Pons (tissue), 1 donor: ENCODE data around the gene YOD1.
"Not testable (repeated sequence)": the region's sequence is repeated elsewhere in the genome, so short reads cannot be mapped to it uniquely, and the experiment has no call there.

ENCODE experiments used
- DNase-seq: peaks from one replicate; pipeline ENCODE4 v3.0.0-alpha.2; 2016; ENCODE audit warnings: low spot score

The YOD1 gene

DNA sequence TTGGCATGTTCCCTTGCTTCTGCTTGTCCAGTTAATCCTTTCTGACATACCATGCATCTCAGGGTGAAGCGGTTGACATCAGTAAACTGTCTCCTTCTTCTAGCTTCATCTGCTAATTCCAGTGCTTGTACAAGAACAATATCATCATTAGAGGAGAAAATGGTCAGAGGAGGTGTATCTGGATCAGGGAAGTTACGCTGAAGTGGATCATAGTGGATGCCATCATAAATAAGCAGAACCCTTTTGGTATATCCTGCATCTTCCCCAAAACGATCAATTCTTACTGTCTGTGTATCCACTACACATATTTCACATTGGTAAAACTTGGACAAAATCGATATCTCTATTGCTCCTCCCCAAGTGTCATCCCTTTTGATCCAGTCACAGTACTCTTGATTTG, 2.0 kb downstream of the YOD1 start:
- no peak for DNase-seq

DNA sequence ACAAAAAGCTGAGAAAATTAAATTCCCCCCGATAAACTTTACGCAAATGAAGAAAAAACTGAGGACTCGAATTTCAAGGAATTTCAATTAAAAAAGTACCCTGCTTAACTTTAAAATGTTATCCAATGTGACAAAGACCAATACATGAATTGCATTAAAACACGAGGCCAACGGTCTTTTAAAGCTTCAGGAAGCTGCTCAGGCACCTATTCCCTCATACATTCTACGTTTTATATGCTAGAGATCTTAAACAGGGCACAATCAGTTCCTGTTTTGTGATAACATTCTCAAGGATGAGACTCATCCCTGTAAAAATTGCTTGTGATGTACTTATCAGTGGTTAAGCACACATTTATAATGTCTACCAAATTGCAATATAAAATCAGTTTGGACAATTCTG, 3.0 kb downstream of the YOD1 start:
- no peak for DNase-seq

DNA sequence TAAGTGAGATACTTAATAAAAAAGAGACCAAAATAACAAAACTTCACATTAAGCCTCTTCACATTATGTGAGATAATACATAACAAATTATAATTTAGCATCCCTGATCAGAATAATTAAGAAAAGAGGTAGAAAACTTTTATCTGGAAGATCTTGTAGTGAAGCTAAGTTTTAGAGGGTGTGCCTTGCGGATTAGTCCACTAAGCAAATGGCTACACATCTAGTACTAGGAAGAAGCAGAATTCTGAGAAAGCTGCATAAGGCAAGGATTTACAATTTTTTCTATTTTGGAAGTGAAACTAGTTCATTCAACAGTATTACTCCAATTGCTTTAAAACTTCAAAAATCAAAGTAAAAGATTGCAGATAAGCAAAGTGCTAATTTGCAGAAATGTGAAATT, 3.5 kb downstream of the YOD1 start:
- DNase-seq = no peak

DNA sequence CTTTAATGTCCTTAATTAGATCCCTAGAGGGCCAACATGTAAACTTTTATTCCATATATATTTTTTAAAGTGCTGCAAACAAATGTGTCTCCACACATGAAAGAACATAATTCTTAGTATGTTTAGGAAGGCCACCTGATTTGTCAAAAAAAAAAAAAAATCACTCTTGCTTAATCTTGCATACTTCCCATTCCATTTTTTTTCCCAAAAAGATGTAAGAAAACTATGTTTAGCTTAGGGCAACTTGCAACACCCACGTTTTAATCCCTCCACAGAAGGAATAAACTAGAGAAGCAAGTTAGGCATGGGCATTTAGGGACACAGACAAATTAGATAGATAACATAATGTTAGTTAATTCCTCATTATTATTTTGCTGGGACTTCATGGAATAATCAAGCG, 5.6 kb downstream of the YOD1 start:
- DNase-seq = no peak

DNA sequence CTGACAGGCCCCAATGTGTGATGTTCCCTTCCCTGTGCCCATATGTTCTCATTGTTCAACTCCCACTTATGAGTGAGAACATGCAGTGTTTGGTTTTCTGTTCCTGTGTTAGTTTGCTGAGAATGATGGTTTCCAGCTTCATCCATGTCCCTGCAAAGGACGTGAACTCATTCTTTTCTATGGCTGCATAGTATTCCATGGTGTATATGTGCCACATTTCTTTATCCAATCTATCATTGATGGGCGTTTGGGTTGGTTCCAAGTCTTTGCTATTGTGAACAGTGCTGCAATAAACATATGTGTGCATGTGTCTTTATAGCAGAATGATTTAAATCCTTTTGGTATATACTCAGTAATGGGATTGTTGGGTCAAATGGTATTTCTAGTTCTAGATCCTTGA, 9.6 kb downstream of the YOD1 start:
- DNase-seq = not testable (repeated sequence)

DNA sequence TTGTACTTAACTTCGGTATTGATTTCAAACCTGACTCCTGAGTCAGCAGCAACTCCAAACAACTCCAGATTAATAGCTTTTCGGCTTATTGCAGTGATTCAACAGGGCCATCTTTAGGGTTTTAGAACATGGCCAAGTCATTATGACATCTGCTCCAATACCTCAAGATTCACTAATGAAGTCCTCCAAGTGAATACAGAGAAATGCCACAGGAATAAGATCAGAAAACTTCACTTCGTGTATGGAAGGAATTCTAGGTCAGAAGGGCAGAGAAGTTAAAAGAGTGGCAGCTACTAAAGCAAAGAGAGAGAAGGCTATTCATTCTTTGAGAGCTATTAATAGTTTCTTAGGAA, 10.9 kb downstream of the YOD1 start:
- DNase-seq = no peak

DNA sequence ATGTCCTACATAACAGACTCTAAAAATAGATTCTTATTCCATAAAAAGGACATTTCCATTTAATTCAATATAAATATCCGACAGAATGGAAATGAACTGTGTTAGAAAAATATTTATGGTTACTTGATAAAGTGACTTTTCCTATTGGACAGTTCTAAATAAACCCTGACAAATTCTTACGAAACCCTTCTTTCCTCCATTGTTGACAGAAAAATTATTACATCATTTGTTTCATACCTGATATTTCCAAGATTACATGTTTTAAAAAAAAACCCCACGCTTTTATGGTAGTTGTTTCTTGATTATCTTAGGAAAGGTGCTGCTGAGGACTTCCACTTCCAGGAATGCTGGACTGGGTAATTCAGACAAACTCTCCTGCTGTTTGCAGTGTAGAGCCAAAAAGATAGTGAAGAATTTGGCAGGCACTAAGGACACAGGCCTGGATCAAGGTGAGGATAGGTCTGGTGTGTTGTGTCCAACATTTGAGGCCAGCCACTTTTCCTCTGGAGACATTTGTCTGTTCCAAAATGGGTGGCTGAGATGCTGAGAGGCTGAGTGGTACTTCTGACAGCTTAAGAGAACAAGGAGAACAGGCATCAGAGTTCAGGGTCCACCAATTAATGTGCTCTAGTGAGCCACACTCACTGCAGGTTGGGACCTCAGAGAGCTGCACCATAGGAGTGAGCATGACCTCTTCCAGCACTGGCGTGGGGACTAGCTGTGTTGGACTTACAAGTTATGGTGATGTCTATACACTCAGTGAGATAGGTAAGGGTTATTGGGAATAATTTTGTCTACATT, 11.4 kb downstream of the YOD1 start:
- DNase-seq = no peak

DNA sequence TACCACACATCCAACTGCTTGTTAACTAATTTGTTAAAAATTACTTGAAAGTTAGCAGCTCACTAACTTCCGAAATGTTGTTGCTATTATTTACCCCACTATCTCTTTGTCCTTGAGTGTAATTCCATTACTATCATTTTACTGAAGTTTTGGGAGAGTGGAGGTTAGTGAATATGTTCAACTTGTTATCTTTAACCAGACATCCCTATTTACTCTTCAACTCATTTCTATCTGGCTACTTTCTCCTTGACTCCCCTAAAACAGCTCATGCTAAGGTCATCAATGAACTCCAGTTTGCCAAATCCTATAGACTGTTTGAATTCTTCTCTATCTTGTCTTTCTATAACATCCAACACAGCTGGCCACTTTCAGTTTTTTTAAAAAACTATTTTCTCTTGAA, 14.1 kb downstream of the YOD1 start:
- DNase-seq = no peak

DNA sequence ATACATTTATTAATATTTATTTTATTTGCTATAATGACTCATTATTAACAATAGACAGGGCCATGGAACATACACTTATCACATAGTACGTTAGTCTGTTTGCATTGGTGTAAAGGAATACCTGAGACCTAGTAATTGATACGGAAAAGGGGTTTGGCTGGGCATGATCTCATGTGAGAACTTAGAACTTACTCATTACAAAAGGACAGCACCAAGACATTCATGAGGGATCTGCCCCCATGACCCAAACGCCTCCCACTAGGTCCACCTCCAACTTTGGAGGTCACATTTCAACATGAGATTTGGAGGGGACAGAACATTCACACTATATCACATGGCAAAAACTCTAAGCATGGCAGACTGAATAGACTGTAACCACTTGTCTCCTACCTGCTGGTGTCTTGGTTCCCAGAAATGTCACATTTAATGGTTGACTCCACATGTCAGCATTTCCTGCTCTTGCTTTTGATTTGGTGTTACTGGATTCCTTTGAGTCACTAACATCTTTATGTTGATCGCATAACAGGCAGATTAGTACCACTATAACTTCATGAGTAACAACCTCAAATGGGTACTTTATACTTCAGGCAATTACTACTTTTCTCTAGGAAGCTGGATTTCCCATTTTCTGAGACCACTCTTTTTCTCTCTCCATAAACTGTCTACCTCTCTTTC, 15.0 kb downstream of the YOD1 start:
- no peak for DNase-seq

DNA sequence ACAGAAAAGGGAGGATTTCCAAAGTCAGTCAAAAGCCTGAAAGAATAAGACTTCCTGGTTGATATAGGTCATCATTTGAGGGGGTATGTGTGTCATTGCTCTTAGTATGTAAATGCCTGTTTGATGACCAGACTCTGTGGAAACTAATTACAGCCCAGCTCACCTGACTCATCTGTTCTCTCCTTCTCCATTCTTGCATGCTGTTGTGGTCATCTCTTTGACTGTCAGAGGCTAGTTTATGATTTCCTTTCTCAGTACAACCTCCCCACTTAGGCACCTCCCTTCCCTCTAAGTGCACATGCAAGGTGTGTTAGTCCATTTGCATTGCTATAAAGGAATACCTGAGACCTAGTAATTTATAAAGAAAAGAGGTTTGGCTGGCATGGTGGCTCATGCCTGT, 16.0 kb downstream of the YOD1 start:
- no peak for DNase-seq

DNA sequence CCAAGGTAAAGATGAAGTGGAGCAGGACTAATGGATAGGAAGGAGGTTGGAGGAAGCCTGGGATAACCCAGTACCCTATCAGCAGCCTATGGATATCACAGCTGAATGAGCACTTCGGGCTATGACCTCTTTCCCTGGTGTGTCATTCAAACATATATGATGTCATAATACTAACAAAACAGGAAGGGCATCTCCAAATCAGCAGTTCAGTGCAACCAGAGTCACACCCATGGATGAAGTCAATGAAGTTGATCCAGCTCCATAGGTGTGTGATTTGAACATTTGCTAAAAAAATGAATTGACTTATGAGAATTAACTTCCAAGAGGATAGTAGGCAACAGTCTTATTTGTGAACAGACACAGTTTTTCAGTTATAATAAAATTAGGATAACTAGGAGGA, 16.8 kb downstream of the YOD1 start:
- DNase-seq = no peak

DNA sequence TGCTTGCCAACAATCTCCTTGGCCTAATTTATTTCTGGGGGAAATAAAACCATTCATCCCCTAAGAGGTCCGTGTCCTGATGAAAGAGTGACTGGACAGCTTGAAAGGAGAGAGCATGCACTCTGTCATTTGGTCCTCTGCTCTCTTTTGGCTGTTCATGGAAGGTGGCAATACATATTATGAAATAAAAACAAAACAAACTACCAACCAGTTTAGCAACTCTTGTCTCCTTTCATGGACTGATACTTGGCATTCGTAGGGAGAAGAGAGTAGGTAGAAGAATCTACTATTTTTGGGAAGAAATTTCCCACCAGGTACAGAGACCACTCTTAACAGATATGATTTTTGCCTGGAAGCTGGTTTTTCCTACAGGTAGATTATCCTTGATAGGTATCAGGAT, 17.7 kb downstream of the YOD1 start:
- DNase-seq = no peak

DNA sequence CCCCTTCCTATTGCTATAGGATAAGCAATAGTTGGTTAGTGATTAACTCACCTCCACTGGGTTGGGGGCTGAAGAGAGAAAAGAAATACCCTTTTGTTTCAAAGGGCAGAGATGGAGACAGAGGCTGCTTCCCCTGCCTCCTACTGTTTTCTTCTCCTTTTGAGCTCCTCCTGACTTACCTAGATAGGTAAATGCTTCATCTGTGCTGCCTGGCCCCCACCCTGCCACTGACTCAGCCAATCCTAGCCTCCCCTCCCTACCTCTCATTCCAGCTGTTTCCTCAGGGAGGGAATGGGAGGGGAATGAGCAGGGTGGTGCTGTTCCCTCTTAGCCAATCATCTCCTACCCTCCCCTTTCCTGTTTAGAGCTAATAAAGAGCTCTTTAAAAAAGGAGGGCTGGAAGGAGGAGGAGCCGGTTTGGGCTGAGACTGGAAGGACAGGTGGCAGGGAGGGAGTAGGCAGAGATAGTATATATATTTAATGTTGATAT, 18.4 kb downstream of the YOD1 start, which contains the start of gene C1orf116:
C1orf116 (minus strand) TSS at position 229 of the 490 bp plus-strand sequence. CDS start 5,158 bp downstream, outside the sequence.
- no peak for DNase-seq

DNA sequence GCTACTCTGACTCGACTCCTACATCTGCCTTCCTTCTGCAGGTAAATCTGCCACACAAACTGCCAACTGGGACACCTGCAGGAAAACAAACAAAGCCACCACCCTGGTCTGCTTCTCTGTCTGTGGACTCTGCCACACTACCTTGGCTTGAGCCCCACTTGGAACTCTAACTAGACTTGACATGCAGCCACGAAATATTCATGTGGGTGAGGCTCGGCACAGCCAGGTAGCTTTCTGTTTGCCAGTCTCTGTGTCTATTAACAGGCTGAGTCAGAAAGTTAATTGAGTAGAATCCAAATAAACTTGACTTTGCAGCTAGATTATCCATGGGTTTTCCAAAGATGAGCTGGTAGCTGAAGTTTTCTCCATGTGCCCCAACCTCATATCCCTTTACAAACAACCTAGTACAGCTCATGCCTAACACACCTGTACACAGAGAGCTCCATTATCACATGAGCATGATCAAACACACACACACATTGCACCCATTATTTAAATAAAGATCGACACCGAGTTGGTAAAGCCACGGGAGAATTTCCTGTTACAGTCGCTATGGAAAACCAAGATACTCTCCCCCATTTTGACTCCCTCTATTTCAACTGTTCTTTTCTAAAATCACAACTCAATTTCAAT, 19.3 kb downstream of the YOD1 start:
- no peak for DNase-seq

DNA sequence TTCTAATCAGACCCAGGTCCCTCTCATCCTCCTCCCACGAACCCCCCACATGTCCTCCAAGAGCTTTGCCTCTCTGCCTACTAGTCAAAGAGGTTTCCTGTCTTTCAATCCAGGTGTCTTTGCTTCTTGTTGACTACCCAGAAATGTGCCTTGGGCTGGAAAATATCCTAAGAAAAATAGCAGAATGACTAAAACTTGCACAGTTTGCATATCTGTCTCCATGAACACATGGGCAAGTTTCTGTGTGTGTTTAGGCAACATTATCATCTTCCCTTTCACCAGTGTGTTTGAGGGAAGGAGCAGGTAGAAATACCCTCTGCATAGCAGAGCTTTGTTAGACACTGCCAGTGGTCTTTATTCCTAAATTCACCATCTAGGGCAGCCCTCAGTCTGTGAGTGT, 20.0 kb downstream of the YOD1 start:
- no peak for DNase-seq

DNA sequence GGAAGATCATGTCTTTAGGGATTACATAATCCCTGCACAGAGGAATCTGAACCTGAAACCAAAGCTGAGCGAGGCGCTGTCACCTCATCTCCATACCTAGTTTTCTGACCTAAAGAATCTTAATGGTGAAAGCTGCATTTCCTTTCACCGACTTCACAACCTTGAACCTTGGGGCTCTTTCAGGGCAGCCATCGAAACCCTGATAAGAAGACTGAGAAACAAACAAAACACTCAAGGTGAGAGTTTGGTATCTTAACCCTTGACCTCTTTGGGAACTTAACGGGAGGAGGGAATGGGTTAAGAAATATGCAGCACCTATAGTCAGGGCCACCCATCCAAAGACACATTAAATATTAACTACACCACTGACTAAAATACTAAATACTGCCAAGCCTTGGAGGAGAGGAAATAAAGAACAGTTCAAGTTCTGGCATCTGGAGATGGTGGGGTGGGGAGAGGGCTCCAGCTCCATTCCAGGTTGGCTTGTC, 20.4 kb downstream of the YOD1 start:
- no peak for DNase-seq

DNA sequence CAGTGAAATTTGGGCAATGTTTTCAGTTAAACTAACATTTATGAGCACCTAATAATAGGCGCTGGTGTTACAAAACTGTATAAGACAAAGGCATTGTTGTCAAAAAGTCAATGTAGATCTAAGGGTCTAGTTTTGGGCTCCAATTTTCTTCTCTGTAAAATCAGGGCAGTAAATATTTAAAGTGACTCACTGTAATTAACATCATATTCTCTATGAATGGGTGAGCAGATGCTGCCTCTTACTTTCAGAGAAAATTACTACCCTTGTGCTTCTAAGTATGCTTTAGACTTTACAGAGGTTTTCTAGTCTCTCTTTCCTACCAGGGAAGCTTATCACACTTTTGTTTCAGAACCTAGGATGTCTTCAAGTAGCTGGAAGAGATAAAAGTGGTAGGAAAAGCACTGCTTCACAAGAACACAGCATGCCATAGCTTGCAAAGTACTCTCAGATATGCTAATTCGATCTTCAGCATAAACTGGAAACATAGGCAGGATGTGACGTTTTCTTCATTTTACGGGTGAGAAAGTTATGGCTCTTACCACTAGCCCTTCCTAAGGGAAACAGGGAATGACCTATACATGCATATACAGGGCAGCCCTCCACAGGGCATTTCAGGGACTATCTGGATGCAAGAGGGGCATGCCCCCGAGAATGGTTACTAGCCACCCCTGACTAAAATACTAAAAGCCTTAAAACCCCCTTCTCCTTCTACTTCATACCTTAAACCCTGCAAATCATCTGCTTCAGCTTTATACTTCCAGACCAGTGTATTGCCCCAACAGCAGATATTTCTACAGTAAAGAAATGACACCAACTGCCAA, 21.1 kb downstream of the YOD1 start:
- DNase-seq = no peak

DNA sequence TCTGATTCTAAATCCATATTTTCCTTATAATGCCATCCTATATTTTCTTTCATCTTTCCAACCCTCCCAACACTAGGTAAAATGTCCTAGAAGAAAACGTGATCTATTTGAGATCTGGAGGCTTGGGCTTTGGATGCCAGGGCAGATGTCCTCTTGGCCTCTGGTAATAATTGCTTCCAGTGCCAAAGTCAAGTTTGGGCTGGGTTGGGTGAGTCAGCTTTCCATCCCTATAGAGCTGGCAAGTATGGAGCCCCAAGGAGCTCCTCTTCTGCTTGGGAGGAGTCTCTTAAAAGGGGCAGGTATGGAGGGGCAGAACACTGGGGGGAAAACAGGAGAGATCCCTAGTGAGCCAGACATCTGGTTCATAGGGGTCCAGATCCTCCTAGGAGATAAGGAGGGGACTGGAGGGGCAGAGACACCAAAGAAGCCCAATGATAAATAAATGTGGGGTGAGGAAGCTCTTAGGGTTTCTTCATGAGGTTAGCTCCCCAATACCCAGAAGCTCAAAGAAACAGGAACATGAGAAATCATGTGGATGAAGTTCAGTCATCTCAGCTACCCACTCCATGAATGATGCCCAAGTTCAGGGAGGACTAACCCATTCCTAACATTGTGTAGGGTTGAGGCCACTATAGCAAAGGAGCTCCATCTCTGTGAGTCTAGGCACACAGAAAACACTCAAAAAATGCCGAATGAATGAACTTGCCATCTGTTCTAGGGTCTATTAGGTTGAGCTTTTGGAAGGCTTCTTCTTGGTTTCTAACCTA, 21.9 kb downstream of the YOD1 start:
- no peak for DNase-seq

DNA sequence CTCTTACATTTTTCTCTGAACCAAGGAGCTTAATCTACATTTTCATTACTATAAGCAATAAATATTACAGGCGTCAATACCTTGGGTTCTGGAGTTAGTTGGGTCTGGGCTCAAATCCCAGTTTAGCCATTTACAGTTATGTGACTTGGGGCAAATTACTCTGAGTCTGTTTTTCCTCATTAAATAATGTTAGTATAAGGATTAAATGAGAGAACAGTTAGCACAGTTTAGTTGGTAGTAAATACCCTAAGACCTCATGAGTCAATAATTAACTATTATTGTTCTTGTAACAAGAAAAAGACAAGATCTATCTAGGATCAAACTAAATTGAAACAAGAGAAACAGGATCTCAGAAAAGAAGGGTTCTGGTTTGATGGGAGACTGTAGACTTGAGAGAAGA, 23.1 kb downstream of the YOD1 start:
- no peak for DNase-seq

DNA sequence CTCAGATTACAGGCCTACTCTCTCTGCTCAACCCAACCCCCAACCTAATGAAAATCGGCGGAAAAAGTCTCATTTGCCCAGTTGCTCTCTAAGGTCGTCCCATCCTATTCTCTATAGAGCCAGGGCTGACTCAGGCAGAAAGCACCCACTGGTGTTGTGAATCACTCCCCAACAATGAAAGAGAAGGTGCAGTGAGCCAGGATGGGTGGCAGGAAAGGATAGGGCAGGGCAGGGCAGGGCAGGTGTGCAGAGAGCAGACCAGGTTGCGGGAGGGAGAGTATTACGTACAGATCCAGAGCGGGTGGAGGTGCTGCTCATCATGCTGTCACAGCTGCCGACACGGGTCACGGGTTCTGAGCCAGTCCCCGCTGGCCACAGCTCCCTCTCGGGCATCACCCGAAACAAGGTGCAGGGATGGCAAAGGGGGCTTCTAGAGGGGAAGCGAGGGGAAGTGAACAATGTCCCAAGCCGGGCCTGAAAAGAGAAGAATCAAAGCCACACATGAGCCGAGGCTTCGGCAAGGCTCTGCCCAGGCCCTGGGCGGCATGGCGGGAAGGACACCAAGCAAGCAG, 23.7 kb downstream of the YOD1 start:
- no peak for DNase-seq

DNA sequence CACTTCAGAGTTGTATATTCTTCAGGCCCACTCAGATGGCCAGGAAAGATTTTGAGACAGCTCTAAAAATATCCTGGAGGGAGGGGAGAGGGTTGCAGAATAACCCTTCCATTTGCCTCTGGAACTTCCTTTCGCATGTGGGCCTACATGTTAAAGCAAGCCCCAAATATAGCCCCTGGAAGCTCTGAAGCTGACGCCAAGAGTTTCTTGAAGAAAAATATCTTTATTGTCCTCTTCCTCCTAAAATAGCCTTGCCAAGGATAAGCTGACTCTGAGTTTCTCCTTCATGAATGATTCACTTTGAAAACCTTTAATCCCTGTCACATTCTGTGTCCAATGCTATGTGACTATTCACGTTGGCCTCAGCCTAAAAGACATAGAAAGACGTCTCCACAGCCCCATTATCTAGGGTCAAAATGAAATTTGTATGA, 24.9 kb downstream of the YOD1 start:
- peak; percentile 15 for DNase-seq
